IMR-90 (cell line): ENCODE data around the gene PLD5. TPM values are rescaled to one million over a fixed set of nuclear protein-coding genes. Genes with fewer than 3 reads are reported as not detected.

ENCODE experiments used
- ATAC-seq: fragments of 200-7000 bp; cut with Tn5 transposase; 2 replicates; pipeline ENCODE4 v1.9.1; 2020; ENCODE audit warnings: low read depth, mild to moderate bottlenecking, moderate library complexity
- BruUV-seq: library from RNA; stranded (reverse); fragments of 400-500 nt; replicated peaks from 2 replicates; lab custom pipeline; 2021; lab: Mats Ljungman, UMichigan
- CTCF ChIA-PET: fragments of 300-600 bp; formaldehyde crosslinking; extraction: SDS; loops from one replicate; lab custom pipeline; 2021; ENCODE audit warnings: antibody characterized with exemption; lab: Yijun Ruan, JAX
- POLR2A ChIA-PET: fragments of 300-600 bp; sonication (Branson Sonifier 250); formaldehyde crosslinking; loops from one replicate; lab custom pipeline; 2022; ENCODE audit warnings: antibody characterized with exemption; ENCODE audit not compliant: unreplicated experiment; lab: Charles Lee
- DNase-seq: peaks from one replicate; pipeline ENCODE4 v3.0.0; 2013
- H2AFZ ChIP-seq: replicated peaks from 2 replicates; pipeline ENCODE3; 2013; ENCODE audit warnings: low read length, mild to moderate bottlenecking; ENCODE audit not compliant: poor library complexity
- H2AK5ac ChIP-seq: 2 replicates; pipeline ENCODE4 v1.6.1; 2013; ENCODE audit warnings: low read depth, low read length, inconsistent platforms
- H2AK9ac ChIP-seq: replicated peaks from 2 replicates; pipeline ENCODE3; 2013; ENCODE audit warnings: mild to moderate bottlenecking, low read depth, low read length, moderate library complexity; ENCODE audit not compliant: poor library complexity
- H2BK120ac ChIP-seq: 2 replicates; pipeline ENCODE4 v1.6.1; 2013; ENCODE audit warnings: low read depth, low read length, inconsistent platforms
- H2BK15ac ChIP-seq: 3 replicates; pipeline ENCODE4 v1.6.1; 2013; ENCODE audit warnings: low read depth, low read length, inconsistent platforms
- H2BK20ac ChIP-seq: 2 replicates; pipeline ENCODE4 v1.6.1; 2013; ENCODE audit warnings: low read depth, mild to moderate bottlenecking, inconsistent platforms, low read length, moderate library complexity
- H2BK5ac ChIP-seq: 2 replicates; pipeline ENCODE4 v1.6.1; 2013; ENCODE audit warnings: mild to moderate bottlenecking, low read depth, low read length, inconsistent platforms; ENCODE audit not compliant: poor library complexity, severe bottlenecking
- H3K14ac ChIP-seq: replicated peaks from 2 replicates; pipeline ENCODE4 v1.6.1; 2013; ENCODE audit warnings: low read depth, low read length, inconsistent platforms
- H3K18ac ChIP-seq: 2 replicates; pipeline ENCODE4 v1.6.1; 2013; ENCODE audit warnings: low read depth, low read length, control low read depth
- H3K23ac ChIP-seq: 2 replicates; pipeline ENCODE4 v1.6.1; 2013; ENCODE audit warnings: low read depth, low read length, inconsistent platforms
- H3K27ac ChIP-seq: 2 replicates; pipeline ENCODE4 v1.5.1; 2013; ENCODE audit warnings: mild to moderate bottlenecking, control low read depth, low read length; ENCODE audit not compliant: insufficient read depth
- H3K27me3 ChIP-seq: 2 replicates; pipeline ENCODE4 v1.6.1; 2013; ENCODE audit warnings: low read length; ENCODE audit not compliant: control insufficient read depth, insufficient read depth
- H3K36me3 ChIP-seq: 2 replicates; pipeline ENCODE4 v1.6.1; 2013; ENCODE audit warnings: low read length, mixed read lengths; ENCODE audit not compliant: control insufficient read depth, insufficient read depth
- H3K4ac ChIP-seq: 2 replicates; pipeline ENCODE4 v1.6.1; 2013; ENCODE audit warnings: low read depth, low read length, inconsistent platforms
- H3K4me1 ChIP-seq: 2 replicates; pipeline ENCODE4 v1.6.1; 2013; ENCODE audit warnings: low read length, mixed read lengths; ENCODE audit not compliant: control insufficient read depth, insufficient read depth
- H3K4me2 ChIP-seq: 2 replicates; pipeline ENCODE4 v1.6.1; 2013; ENCODE audit warnings: low read depth, mild to moderate bottlenecking, control low read depth, low read length, moderate library complexity
- H3K4me3 ChIP-seq: 2 replicates; pipeline ENCODE4 v1.5.1; 2013; ENCODE audit warnings: low read depth, mild to moderate bottlenecking, control low read depth, low read length, moderate library complexity; ENCODE audit not compliant: insufficient read depth
- H3K56ac ChIP-seq: 2 replicates; pipeline ENCODE4 v1.6.1; 2013; ENCODE audit warnings: low read length, inconsistent platforms; ENCODE audit not compliant: insufficient read depth; ENCODE audit errors: extremely low read depth
- H3K79me1 ChIP-seq, 2 experiments: 2 replicates each; pipeline ENCODE4 v1.6.1; 2013; ENCODE audit warnings: low read length in 2 of 2, inconsistent platforms in 1 of 2, low read depth in 1 of 2
- H3K9ac ChIP-seq: 2 replicates; pipeline ENCODE4 v1.6.1; 2013; ENCODE audit warnings: low read depth, low read length, control low read depth
- H3K9me1 ChIP-seq: 2 replicates; pipeline ENCODE4 v1.6.1; 2013; ENCODE audit warnings: low read length, inconsistent platforms; ENCODE audit not compliant: insufficient read depth
- H3K9me3 ChIP-seq: 2 replicates; pipeline ENCODE4 v1.6.1; 2013; ENCODE audit warnings: low read length; ENCODE audit not compliant: control insufficient read depth, insufficient read depth
- H4K20me1 ChIP-seq: 2 replicates; pipeline ENCODE4 v1.6.1; 2013; ENCODE audit warnings: low read length, inconsistent platforms; ENCODE audit not compliant: insufficient read depth
- H4K5ac ChIP-seq: 2 replicates; pipeline ENCODE4 v1.6.1; 2013; ENCODE audit warnings: mild to moderate bottlenecking, low read depth, low read length, control low read depth
- H4K8ac ChIP-seq, 2 experiments: 2 replicates each; pipeline ENCODE4 v1.6.1; 2013; ENCODE audit warnings: low read depth in 2 of 2, low read length in 2 of 2, control low read depth in 1 of 2, inconsistent platforms in 1 of 2
- H4K91ac ChIP-seq: 2 replicates; pipeline ENCODE4 v1.6.1; 2013; ENCODE audit warnings: low read depth, low read length, inconsistent platforms; ENCODE audit not compliant: insufficient read depth
- CTCF ChIP-seq: conservative IDR thresholded peaks from 2 replicates; pipeline ENCODE4 v1.5.1; 2012; ENCODE audit warnings: mild to moderate bottlenecking, low read depth, low read length, improper control_type of control experiment
- WGBS, 2 experiments: methylation state at CpG; one replicate each; pipeline versions ENCODE4 v1.1.5 to v1.1.7; 2013; ENCODE audit warnings: missing lambda C conversion rate in 2 of 2; ENCODE audit not compliant: insufficient read length in 1 of 2; ENCODE audit errors: extremely low coverage in 2 of 2; 5-methylcytosine and 5-hydroxymethylcytosine counted together
- dilution Hi-C: fragments of 300-500 bp; cut with HindIII; formaldehyde crosslinking; loops from one replicate; pipeline ENCODE4 v1.14.3; 2018; ENCODE audit warnings: low sequenced_read_pairs; ENCODE audit not compliant: unreplicated experiment
- in situ Hi-C: fragments of 300-500 bp; cut with MboI; formaldehyde crosslinking; loops from 3 replicates; pipeline ENCODE4 v1.14.3; 2019; ENCODE audit warnings: low sequenced_read_pairs, inconsistent platforms, mixed read lengths
- intact Hi-C: fragments of 100-400 bp; cut with micrococcal nuclease; formaldehyde crosslinking; loops from 2 replicates; pipeline ENCODE4 v1.10.0; 2022
- polyA plus RNA-seq, 3 experiments: library from polyadenylated mRNA; depleted of rRNA; stranded (reverse); fragments of >200 nt; gene quantifications; 2 replicates each; pipeline ENCODE4 v1.2.3, GENCODE V29; 2012; ENCODE audit warnings: low replicate concordance in 1 of 3
- total RNA-seq: library from RNA; depleted of rRNA; stranded (reverse); fragments of >200 nt; gene quantifications from 2 replicates; pipeline ENCODE4 v1.2.3, GENCODE V29; 2012

The PLD5 gene
- total and polyA plus RNA-seq, 2 of the 4 experiments (the other 2 are of a cell fraction), result not detected

DNA sequence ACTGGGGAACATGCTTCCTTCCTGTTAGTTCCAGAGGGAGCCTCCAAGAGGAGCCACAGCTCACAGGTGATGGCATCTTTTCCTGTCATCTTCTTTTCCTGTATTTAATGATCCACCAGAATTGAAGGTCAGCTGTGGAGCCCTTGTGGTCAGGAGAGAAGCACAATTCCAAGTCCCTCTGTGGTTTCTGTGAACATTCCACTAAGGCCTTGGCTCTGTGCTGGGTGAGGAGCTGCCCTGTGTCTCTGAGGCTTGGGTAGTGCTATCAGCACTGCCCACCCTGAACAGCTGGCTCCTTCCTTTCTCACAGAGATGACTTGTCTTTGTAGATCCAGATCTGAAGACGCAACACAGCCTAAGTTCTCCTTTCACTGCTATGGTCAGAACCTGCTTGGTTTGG lies 383.7 kb downstream of the PLD5 start:
- ATAC-seq (no peak), DNase-seq (no peak)
- Histone ChIP-seq H4K91ac (no peak overlapping the region), H4K20me1 (no peaks in the 10 kb centered on the region), H4K5ac (no peak overlapping the region), H2BK5ac (no peak overlapping the region), H3K4me2 (no peak overlapping the region), H3K79me1 (no peaks in the 10 kb centered on the region), H3K9me1 (no peaks in the 10 kb centered on the region), H3K4me1 (no peaks in the 10 kb centered on the region), H3K36me3 (no peaks in the 10 kb centered on the region), H2AK5ac (no peak overlapping the region), H2AFZ (no peak overlapping the region), H3K14ac (no peak overlapping the region), H2BK15ac (no peak overlapping the region), H3K4me3 (no peak overlapping the region), H2AK9ac (no peak overlapping the region), H3K23ac (no peak overlapping the region), H2BK20ac (no peak overlapping the region), H2BK120ac (no peak overlapping the region), H3K27me3 (no peaks in the 10 kb centered on the region), H3K4ac (no peak overlapping the region), H3K9me3 (peaks cover 19% of the 10 kb centered on the region), H3K9ac (no peak overlapping the region), H3K27ac (no peak overlapping the region), H3K56ac (no peak overlapping the region), H3K18ac (no peak overlapping the region), H4K8ac (no peak overlapping the region)
- dilution Hi-C loops (no loop called here), in situ Hi-C loops (no loop called here), intact Hi-C loops (no loop called here)
- no TSS peak for BruUV-seq
- WGBS, 2 experiments, result 33% methylated on average over 1 of the region's 1 CpG; no CpG with 5 or more reads in 1 of the 2 experiments
- ChIA-PET CTCF (no interaction called here), POLR2A (no interaction called here)
- no peak for TF ChIP-seq CTCF
